Measurements from ENCODE around the gene GPRIN3.

- TF ChIP-seq CTCF (conservative IDR thresholded peaks at IDR 0.05; ENCODE audit: low read depth, low read length): no peak
- no peak for TF ChIP-seq EZH2 (IDR thresholded peaks at IDR 0.05; ENCODE audit: borderline replicate concordance, low read depth, low read length, poor library complexity, severe bottlenecking)
Observed at GRCh38 chr4:89307178-89307445, 488 bp downstream of the GPRIN3 start.

Data from A673 (cell line).